ENCODE data around the gene GRID2. TPM values are rescaled to one million over a fixed set of nuclear protein-coding genes. Genes with fewer than 3 reads are reported as not detected.

The GRID2 gene
- total and polyA plus RNA-seq, 4 donors, result under 0.01 to 0.02 TPM; not detected in 2

DNA sequence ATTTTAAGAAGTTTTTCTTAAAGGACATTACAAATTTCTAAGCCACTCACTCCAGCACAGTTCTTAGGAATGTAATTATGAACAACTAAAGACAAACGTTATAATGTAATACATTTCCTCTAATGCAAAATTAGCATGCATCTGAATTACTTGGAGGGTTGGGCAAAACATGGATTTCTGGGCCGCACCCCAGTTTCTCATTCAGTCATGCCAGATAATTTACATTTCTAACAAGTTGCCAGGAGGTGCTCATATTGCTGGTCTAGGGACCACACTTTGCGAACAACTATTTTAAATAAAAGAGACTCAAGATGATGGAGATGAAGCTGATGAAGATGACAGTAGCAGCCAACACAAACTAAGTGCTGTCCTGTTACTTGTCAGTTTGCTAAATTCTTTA lies 840.1 kb downstream of the GRID2 start:
- no peaks in the 10 kb centered on the region for H3K4me1 ChIP-seq (ENCODE audit: control insufficient read depth in 4 of 4, insufficient read depth in 4 of 4, low read length in 3 of 4)
- H3K4me3 ChIP-seq (ENCODE audit: low read depth in 1 of 3, low read length in 3 of 3), result no peak overlapping the region
- DNase-seq (ENCODE audit: low spot score), result no peak
- no peaks in the 10 kb centered on the region for H3K9me3 ChIP-seq (ENCODE audit: control insufficient read depth in 4 of 4, low read length in 3 of 4)
- H3K36me3 ChIP-seq (ENCODE audit: control insufficient read depth in 4 of 4, insufficient read depth in 3 of 4, low read depth in 1 of 4, low read length in 3 of 4), result no peaks in the 10 kb centered on the region
- no peak overlapping the region for H3K9ac ChIP-seq (ENCODE audit: low read depth in 1 of 2, low read length in 2 of 2)
- TF ChIP-seq EGR1 (IDR thresholded peaks at IDR 0.05; ENCODE audit: low read depth in 2 of 2) (no peak), FOXA2 (IDR thresholded peaks at IDR 0.05) (no peak), SP1 (IDR thresholded peaks at IDR 0.05) (no peak), YY1 (IDR thresholded peaks at IDR 0.05) (no peak), FOXA1 (IDR thresholded peaks at IDR 0.05) (no peak)
- no peaks in the 10 kb centered on the region for H3K27me3 ChIP-seq (ENCODE audit: control insufficient read depth in 4 of 4, insufficient read depth in 4 of 4, low read length in 3 of 4)
- no peak overlapping the region for H3K27ac ChIP-seq (ENCODE audit: low read depth in 1 of 2, low read length in 2 of 2)
- WGBS, result 87% methylated on average over 3 of the region's 3 CpGs

DNA sequence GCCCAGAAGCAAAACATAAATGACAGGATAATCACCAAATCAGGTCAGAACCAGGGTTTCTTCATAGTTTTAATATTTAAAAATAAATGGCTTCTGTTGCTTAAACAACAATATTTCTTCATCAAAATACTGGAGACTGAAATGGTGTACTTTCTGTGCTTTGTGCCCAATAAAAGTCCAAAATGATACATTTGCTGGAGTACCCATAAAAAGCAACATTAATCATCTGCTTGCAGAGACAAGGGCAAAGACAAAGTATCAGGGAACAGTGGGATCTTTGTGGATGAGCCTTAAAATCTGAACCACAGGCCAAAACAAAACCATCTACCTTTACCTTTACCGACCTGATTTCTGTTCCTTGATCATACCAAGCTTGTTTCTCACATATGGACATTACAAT lies 840.9 kb downstream of the GRID2 start:
- no peaks in the 10 kb centered on the region for H3K36me3 ChIP-seq (ENCODE audit: control insufficient read depth in 4 of 4, insufficient read depth in 3 of 4, low read depth in 1 of 4, low read length in 3 of 4)
- no peak overlapping the region for H3K4me3 ChIP-seq (ENCODE audit: low read depth in 1 of 3, low read length in 3 of 3)
- WGBS, result 89% methylated on average over 1 of the region's 1 CpG
- no peak overlapping the region for H3K9ac ChIP-seq (ENCODE audit: low read depth in 1 of 2, low read length in 2 of 2)
- H3K4me1 ChIP-seq (ENCODE audit: control insufficient read depth in 4 of 4, insufficient read depth in 4 of 4, low read length in 3 of 4), result no peaks in the 10 kb centered on the region
- no peak overlapping the region for H3K27ac ChIP-seq (ENCODE audit: low read depth in 1 of 2, low read length in 2 of 2)
- TF ChIP-seq FOXA1 (IDR thresholded peaks at IDR 0.05) (no peak), REST (IDR thresholded peaks at IDR 0.05) (no peak), YY1 (IDR thresholded peaks at IDR 0.05) (no peak), GABPA (IDR thresholded peaks at IDR 0.05 in 1 of 2, conservative IDR thresholded peaks at IDR 0.05 in 1 of 2) (no peak), RXRA (IDR thresholded peaks at IDR 0.05) (no peak), FOXA2 (IDR thresholded peaks at IDR 0.05) (no peak), TAF1 (conservative IDR thresholded peaks at IDR 0.05) (no peak), NR2F2 (IDR thresholded peaks at IDR 0.05) (no peak), HNF4A (conservative IDR thresholded peaks at IDR 0.05) (no peak), SP1 (IDR thresholded peaks at IDR 0.05) (no peak), ATF3 (IDR thresholded peaks at IDR 0.05) (no peak), HNF4G (IDR thresholded peaks at IDR 0.05) (no peak)
- TF ChIP-seq, protein P1, sequence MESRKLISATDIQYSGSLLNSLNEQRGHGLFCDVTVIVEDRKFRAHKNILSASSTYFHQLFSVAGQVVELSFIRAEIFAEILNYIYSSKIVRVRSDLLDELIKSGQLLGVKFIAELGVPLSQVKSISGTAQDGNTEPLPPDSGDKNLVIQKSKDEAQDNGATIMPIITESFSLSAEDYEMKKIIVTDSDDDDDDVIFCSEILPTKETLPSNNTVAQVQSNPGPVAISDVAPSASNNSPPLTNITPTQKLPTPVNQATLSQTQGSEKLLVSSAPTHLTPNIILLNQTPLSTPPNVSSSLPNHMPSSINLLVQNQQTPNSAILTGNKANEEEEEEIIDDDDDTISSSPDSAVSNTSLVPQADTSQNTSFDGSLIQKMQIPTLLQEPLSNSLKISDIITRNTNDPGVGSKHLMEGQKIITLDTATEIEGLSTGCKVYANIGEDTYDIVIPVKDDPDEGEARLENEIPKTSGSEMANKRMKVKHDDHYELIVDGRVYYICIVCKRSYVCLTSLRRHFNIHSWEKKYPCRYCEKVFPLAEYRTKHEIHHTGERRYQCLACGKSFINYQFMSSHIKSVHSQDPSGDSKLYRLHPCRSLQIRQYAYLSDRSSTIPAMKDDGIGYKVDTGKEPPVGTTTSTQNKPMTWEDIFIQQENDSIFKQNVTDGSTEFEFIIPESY (IDR thresholded peaks at IDR 0.05), result no peak
- TF ChIP-seq, protein P2, sequence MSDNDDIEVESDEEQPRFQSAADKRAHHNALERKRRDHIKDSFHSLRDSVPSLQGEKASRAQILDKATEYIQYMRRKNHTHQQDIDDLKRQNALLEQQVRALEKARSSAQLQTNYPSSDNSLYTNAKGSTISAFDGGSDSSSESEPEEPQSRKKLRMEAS (IDR thresholded peaks at IDR 0.05), result no peak
- no peaks in the 10 kb centered on the region for H3K27me3 ChIP-seq (ENCODE audit: control insufficient read depth in 4 of 4, insufficient read depth in 4 of 4, low read length in 3 of 4)
- no peaks in the 10 kb centered on the region for H3K9me3 ChIP-seq (ENCODE audit: control insufficient read depth in 4 of 4, low read length in 3 of 4)
- DNase-seq (ENCODE audit: low spot score), result no peak

All from liver (tissue), 9 donors.